D721Med (cell line): ENCODE data around the gene MSGN1.
A peak's percentile ranks its signal among the peaks of the same experiment; 100 is the strongest.

Experiments used
- DNase-seq: peaks from one replicate; pipeline ENCODE4 v3.0.0; 2011; ENCODE audit warnings: low spot score; ENCODE audit not compliant: insufficient read length
- FAIRE-seq: peaks from 2 replicates; lab custom pipeline; 2011; peaks lifted over from hg19 to GRCh38; lab: Jason Lieb, UNC
- CTCF ChIP-seq: IDR thresholded peaks from 2 replicates; pipeline ENCODE4 v1.5.1; 2012; ENCODE audit warnings: mild to moderate bottlenecking, control low read depth; ENCODE audit not compliant: insufficient read depth; ENCODE audit errors: missing control alignments

MSGN1 gene

GRCh38 chr2:17816396-17817245 is at the start of gene MSGN1:
MSGN1 (plus strand) TSS chr2:17816460; CDS start chr2:17816519, 59 bp downstream.
- no peak for DNase-seq
- no peak for TF ChIP-seq CTCF
- FAIRE-seq, result no peak

- DNase-seq (no peak), FAIRE-seq (no peak)
- no peak for TF ChIP-seq CTCF
These were observed 47.4 kb upstream of the MSGN1 start for GRCh38 chr2:17768894-17769293.

GRCh38 chr2:17771956-17772355 is 44.3 kb upstream of the MSGN1 start:
- no peak for DNase-seq
- FAIRE-seq, result no peak

DNA sequence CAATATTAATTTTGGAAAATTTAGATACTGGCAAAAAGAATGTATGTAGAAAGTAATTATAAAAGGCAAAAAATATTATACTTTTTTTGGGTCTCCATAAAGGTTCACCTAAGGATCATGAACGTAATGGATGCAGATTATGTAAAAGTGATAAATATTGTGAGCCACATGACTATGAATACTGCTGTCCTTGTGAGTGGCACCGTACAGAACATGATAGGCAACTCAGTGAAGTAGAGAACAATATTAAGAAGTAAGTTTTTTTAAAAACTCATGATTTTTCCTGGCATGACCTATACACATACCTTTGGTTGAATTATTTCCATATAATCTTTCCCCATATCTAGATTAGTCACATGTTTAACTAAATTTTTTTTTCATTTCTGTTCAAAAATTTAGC is 43.7 kb upstream of the MSGN1 start:
- peak; percentile 32 for FAIRE-seq
- DNase-seq, result no peak
- no peak for TF ChIP-seq CTCF

More at GRCh38 chr2:17771956-17772355, 44.3 kb upstream of the MSGN1 start:
- no peak for TF ChIP-seq CTCF

DNA sequence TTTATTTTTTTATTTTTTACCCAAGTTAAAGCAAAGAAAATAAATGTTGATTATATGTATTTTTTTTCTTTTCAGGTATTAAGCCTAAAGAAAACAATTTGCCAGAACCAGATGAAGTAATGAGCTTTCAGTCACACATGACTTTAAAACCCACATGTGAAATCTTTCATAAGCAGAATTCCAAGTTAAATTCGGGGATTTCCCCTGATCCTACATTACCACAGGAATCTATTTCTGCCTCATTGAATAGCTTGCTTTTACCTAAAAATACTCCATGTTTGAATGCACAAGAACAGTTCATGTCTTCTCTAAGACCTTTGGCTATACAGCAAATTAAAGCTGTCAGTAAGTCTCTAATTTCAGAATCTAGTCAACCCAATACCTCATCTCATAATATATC is 35.7 kb upstream of the MSGN1 start:
- TF ChIP-seq CTCF, result no peak
- FAIRE-seq, result peak; percentile 32
- no peak for DNase-seq

GRCh38 chr2:17781482-17781881 is 34.8 kb upstream of the MSGN1 start:
- peak; percentile 21 for FAIRE-seq
- DNase-seq, result no peak
- TF ChIP-seq CTCF, result no peak

GRCh38 chr2:17786727-17787126 is 29.5 kb upstream of the MSGN1 start:
- no peak for TF ChIP-seq CTCF
- no peak for FAIRE-seq
- DNase-seq, result no peak
